Ectodermal cell (in vitro differentiated cells): ENCODE measurements around the gene CEP104.

Source experiments
- H3K27ac ChIP-seq: 2 replicates; pipeline ENCODE4 v1.7.0; 2013; ENCODE audit warnings: mild to moderate bottlenecking, low read depth, low read length; ENCODE audit not compliant: insufficient read depth, poor library complexity, severe bottlenecking
- H3K27me3 ChIP-seq: 2 replicates; pipeline ENCODE4 v1.7.0; 2013; ENCODE audit warnings: mild to moderate bottlenecking, low read length; ENCODE audit not compliant: insufficient read depth, control insufficient read depth, poor library complexity, severe bottlenecking
- H3K36me3 ChIP-seq: one replicate; pipeline ENCODE4 v1.7.0; 2013; ENCODE audit warnings: low read length; ENCODE audit not compliant: control insufficient read depth, insufficient read depth
- H3K4me1 ChIP-seq: one replicate; pipeline ENCODE4 v1.7.0; 2013; ENCODE audit warnings: low read length; ENCODE audit not compliant: control insufficient read depth, insufficient read depth
- H3K4me3 ChIP-seq: 2 replicates; pipeline ENCODE4 v1.7.0; 2013; ENCODE audit warnings: low read depth, low read length, control low read depth; ENCODE audit not compliant: insufficient read depth
- H3K9me3 ChIP-seq: 2 replicates; pipeline ENCODE4 v1.7.0; 2013; ENCODE audit warnings: mild to moderate bottlenecking, low read length, moderate library complexity; ENCODE audit not compliant: control insufficient read depth
- WGBS, 2 experiments: methylation state at CpG; one replicate each; pipeline ENCODE4 v1.1.7; 2013; ENCODE audit warnings: missing lambda C conversion rate in 2 of 2; 5-methylcytosine and 5-hydroxymethylcytosine counted together

Gene CEP104

DNA sequence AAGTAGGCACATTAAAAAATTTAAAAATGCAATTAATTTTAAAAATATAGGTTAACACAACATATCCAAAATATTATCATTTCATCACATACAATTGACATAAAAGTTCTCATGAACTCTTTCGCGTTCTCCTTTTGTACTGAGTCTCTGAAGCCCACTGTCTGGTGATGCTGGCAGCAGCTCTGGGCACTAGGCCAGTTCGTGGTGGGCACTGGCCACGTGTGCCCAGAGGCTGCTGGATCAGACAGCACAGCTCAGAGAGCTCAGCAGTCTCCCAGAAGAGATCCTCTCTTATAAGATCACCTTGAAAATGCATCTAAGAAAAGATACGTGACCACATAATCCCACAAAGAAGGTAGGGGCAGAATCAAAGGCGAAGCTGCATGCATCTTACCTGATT is 9.9 kb downstream of the CEP104 start:
- Histone ChIP-seq H3K36me3 (peaks cover 7% of the 10 kb centered on the region), H3K4me3 (no peak overlapping the region), H3K9me3 (no peaks in the 10 kb centered on the region), H3K27me3 (no peaks in the 10 kb centered on the region), H3K27ac (no peak overlapping the region), H3K4me1 (no peaks in the 10 kb centered on the region)
- 85 to 86% methylated on average over 5 to 6 of the region's 6 CpGs for WGBS, 2 experiments

DNA sequence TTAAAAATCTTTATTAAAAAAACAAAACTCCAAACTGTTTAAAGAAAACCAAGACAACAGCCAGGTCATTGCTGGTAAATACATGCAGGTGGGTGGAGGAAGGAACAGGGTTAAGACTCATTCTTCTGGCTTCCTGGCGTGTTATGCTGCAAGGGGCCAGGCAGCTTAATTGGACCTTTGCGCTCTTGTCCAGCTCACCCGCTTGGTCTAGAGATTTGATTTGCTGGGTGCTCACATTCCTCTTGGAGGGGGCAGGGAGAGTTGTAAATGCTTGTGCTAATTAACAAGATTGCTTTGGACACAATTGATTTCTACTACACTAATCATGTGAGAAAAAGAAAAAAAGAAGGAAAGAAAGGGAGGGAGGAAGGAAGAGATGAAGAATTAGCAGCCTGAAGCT is 10.5 kb downstream of the CEP104 start:
- Histone ChIP-seq H3K27ac (no peak overlapping the region), H3K4me3 (no peak overlapping the region), H3K27me3 (no peaks in the 10 kb centered on the region), H3K36me3 (peaks cover 7% of the 10 kb centered on the region), H3K4me1 (no peaks in the 10 kb centered on the region), H3K9me3 (no peaks in the 10 kb centered on the region)
- WGBS, 2 experiments, result 92 to 97% methylated on average over 3 of the region's 3 CpGs

DNA sequence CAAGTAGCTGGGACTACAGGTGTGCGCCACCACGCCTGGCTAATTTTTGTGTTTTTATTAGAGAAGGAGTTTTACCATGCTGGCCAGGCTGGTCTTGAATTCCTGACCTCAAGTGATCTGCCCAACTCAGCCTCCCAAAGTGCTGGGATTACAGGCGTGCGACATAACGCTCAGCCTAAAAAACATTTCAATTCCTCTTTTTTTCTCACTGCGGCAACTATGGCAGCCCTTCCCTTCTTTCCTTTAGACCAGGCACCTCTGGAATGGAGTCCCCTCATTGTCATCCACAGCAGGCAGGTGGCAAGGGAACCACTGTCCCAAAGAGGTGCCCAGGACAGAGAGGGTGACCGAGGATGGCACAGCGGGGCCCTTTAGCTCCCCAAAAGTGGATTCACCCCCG is 14.1 kb downstream of the CEP104 start:
- Histone ChIP-seq H3K36me3 (peaks cover under 1% of the 10 kb centered on the region), H3K4me1 (no peaks in the 10 kb centered on the region), H3K27ac (no peak overlapping the region), H3K4me3 (no peak overlapping the region), H3K9me3 (no peaks in the 10 kb centered on the region), H3K27me3 (no peaks in the 10 kb centered on the region)
- WGBS, 2 experiments, result 94 to 95% methylated on average over 9 of the region's 9 CpGs

DNA sequence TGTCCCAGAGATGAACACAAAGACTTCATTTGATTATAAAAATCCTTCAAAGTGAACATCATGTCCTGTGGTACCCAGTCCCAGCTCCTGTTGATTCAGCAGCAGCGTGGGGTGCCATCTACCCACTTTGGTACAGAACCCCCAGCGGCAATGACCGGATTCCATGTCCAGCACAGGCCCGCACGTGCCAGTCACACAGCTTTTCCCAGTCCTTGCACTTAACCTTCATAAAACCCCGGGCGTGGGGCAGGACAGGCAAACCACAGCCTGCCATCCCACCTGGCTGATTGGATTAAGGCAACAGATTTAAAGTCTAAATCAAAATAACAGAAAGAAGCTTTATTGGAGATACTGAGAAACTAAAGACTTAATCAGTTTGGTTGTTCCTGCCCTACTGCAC is 15.5 kb downstream of the CEP104 start:
- no peak overlapping the region for H3K27ac ChIP-seq
- no peaks in the 10 kb centered on the region for H3K4me1 ChIP-seq
- no peak overlapping the region for H3K4me3 ChIP-seq
- H3K9me3 ChIP-seq, result no peaks in the 10 kb centered on the region
- peaks cover 13% of the 10 kb centered on the region for H3K36me3 ChIP-seq
- 93 to 96% methylated on average over 7 of the region's 7 CpGs for WGBS, 2 experiments
- H3K27me3 ChIP-seq, result no peaks in the 10 kb centered on the region

DNA sequence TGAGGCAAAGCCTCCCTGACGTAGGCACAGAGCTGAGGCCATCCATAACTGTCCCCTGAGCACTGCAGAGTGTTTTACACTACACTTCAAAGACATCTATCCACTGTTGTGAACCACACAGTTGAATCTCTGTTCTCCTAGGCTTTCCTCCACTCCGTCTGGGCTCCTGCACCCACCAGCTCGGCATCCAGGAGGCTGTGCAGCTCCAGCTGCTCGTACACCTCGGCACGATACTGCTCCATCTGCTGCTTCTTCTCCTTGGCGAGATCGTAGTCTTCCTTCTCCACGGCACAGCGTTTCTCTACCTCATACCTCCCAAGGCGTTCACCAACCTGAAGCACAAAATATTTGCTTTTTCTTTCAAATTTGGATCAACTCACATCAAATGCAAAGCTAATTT is 18.2 kb downstream of the CEP104 start:
- Histone ChIP-seq H3K27ac (no peak overlapping the region), H3K36me3 (peaks cover 22% of the 10 kb centered on the region), H3K27me3 (no peaks in the 10 kb centered on the region), H3K9me3 (no peaks in the 10 kb centered on the region), H3K4me1 (no peaks in the 10 kb centered on the region), H3K4me3 (no peak overlapping the region)
- WGBS, 2 experiments, result 94 to 95% methylated on average over 11 of the region's 11 CpGs

DNA sequence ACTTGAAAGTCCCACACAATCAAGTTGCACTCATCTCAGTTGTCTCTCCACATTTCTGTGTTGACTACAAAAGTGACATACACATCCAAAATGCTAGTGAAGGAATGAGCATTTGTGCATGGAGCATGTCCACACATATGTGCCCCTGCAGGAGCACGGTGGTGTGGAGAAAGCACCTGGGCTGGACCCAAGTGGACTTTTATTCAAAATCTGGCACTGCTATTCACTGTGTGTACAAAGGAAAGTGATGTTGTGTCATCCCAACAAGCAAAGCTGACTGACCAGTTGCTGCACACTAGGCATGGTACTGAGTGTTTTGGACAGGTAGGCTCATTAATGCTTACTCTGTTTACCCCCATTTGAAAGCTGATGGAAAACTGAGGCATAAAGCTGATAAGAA is 19.3 kb downstream of the CEP104 start:
- H3K36me3 ChIP-seq, result peaks cover 22% of the 10 kb centered on the region
- H3K27ac ChIP-seq, result no peak overlapping the region
- no peaks in the 10 kb centered on the region for H3K27me3 ChIP-seq
- H3K4me3 ChIP-seq, result no peak overlapping the region
- 95 to 100% methylated on average over 1 of the region's 1 CpG for WGBS, 2 experiments
- H3K4me1 ChIP-seq, result no peaks in the 10 kb centered on the region
- no peaks in the 10 kb centered on the region for H3K9me3 ChIP-seq

DNA sequence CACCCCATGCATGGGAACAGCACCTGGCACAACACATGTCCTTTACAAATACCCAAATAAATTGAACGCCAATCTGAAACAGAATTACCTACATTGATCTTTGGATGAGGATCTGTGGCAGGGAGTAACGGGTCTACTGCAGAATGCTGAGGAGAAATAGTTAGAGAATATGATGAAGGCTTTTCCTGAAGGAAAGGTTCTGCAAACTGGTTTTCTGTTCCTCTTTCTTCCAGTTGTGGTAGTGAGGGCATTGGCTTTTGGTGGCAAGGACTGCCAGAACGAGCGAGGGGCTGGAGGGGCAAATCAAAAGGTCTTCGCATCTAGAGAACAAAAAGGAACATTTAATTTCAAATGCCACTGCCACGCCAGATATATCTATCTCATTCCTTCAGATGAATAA is 19.8 kb downstream of the CEP104 start:
- Histone ChIP-seq H3K36me3 (peaks cover 22% of the 10 kb centered on the region), H3K4me3 (no peak overlapping the region), H3K4me1 (no peaks in the 10 kb centered on the region), H3K9me3 (no peaks in the 10 kb centered on the region), H3K27ac (no peak overlapping the region), H3K27me3 (no peaks in the 10 kb centered on the region)
- WGBS, 2 experiments, result 90 to 93% methylated on average over 6 of the region's 6 CpGs

DNA sequence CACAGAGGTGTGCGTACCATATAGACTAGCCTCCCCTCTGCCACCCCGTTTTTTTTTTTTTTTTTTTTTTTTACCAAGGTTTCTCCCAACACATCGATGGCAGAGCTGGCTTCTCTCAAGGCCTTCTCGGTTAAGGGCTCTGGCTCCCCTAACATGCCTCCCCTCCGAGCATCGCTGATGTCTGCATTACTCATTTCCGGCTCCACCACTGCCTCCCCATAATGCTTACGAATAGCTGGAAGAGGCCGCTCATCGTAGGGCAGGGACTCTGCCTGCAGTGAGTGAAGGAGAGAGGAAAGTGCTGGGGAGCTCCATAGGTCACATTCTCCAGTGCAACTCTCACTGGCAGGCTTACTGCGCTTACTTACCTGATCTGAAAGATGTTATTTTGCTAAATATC is 20.6 kb downstream of the CEP104 start:
- peaks cover 22% of the 10 kb centered on the region for H3K36me3 ChIP-seq

DNA sequence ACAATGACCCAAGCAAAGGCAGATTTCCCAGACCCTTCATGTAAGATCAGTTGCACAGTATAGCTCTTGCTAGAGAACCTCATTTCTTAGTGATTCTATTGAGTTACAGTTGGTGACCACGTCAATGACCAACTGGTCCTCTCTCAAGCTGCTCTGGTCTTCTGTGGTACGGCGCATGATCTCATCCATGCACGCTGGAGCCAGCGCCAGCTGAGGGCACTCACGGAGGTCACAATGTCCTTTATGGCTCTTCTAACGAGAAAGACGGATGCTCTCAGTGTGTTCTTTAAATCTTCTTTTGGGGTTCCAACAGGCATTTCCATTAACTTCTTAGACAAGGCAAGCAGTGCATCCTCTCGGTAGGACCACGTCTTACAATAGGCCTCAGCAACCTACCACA is 22.3 kb downstream of the CEP104 start:
- H3K36me3 ChIP-seq, result peaks cover 22% of the 10 kb centered on the region
- no peak overlapping the region for H3K4me3 ChIP-seq
- H3K27ac ChIP-seq, result no peak overlapping the region
- 95% methylated on average over 10 of the region's 10 CpGs for WGBS, 2 experiments
- no peaks in the 10 kb centered on the region for H3K27me3 ChIP-seq
- H3K9me3 ChIP-seq, result no peaks in the 10 kb centered on the region
- H3K4me1 ChIP-seq, result no peaks in the 10 kb centered on the region

More for the DNA sequence above, 20.6 kb downstream of the CEP104 start:
- WGBS, 2 experiments, result 94 to 95% methylated on average over 10 of the region's 11 CpGs
- H3K4me3 ChIP-seq, result no peak overlapping the region
- no peaks in the 10 kb centered on the region for H3K9me3 ChIP-seq
- H3K4me1 ChIP-seq, result no peaks in the 10 kb centered on the region
- H3K27me3 ChIP-seq, result no peaks in the 10 kb centered on the region
- no peak overlapping the region for H3K27ac ChIP-seq

DNA sequence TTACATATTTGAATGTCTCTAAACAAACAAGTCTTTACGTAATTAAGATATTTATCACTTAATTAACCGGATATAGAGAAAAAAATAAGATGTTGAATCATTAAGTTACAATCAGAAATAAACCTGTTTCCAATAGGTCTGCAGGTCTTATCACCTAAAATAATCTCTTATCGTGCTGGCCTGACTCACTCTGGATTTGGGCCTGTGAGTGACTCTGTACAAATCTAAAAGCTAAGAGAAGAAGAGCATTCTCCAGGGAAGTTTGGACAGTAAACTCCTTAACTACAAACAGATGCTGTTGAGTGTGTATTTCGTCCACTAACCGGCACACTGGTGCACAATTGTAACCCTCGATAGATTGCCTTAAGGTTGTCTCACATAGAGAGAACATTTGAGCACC is 25.3 kb downstream of the CEP104 start:
- H3K4me3 ChIP-seq, result no peak overlapping the region
- H3K4me1 ChIP-seq, result no peaks in the 10 kb centered on the region
- H3K27me3 ChIP-seq, result no peaks in the 10 kb centered on the region
- WGBS, 2 experiments, result 98% methylated on average over 4 to 5 of the region's 6 CpGs
- H3K27ac ChIP-seq, result no peak overlapping the region
- H3K36me3 ChIP-seq, result peaks cover 16% of the 10 kb centered on the region
- no peaks in the 10 kb centered on the region for H3K9me3 ChIP-seq

DNA sequence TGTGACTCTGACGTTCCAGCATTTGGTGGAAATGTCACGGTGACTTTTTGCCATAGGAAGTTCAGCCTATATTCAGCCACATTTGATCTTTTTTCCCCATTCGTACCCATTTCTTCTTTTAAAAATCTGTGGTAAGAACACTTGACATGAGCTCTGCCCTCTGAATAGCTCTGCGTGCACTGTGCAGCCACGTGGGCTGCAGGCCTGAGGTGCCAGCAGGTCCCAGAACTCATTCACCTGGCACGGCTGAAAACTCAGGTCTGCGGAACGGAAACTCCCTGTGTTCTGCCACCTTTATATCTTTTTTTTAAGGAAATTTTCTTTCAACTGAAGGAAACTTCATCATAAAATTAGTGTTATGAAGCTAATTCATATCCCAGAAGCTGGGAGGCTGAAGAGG is 28.6 kb downstream of the CEP104 start:
- H3K36me3 ChIP-seq, result peaks cover 12% of the 10 kb centered on the region
- H3K4me1 ChIP-seq, result no peaks in the 10 kb centered on the region
- WGBS, 2 experiments, result 95% methylated on average over 8 of the region's 8 CpGs
- H3K27ac ChIP-seq, result no peak overlapping the region
- no peak overlapping the region for H3K4me3 ChIP-seq
- H3K27me3 ChIP-seq, result no peaks in the 10 kb centered on the region
- no peaks in the 10 kb centered on the region for H3K9me3 ChIP-seq
